NT2/D1 (cell line): ENCODE measurements around the gene BET1L.
"Not testable (repeated sequence)": the region's sequence is repeated elsewhere in the genome, so short reads cannot be mapped to it uniquely, and the experiment has no call there.

ENCODE experiments used
- DNase-seq: peaks from one replicate; pipeline ENCODE4 v3.0.0-alpha.2; 2011; ENCODE audit warnings: low read depth, low spot score
- H3K27me3 ChIP-seq: 2 replicates; pipeline ENCODE4 v1.6.0; 2011; ENCODE audit warnings: mild to moderate bottlenecking; ENCODE audit not compliant: insufficient read length, insufficient read depth
- H3K36me3 ChIP-seq: 2 replicates; pipeline ENCODE4 v1.6.1; 2011; ENCODE audit warnings: mild to moderate bottlenecking, low read length, mixed read lengths; ENCODE audit not compliant: insufficient read depth, insufficient read length
- H3K4me1 ChIP-seq: 2 replicates; pipeline ENCODE4 v1.5.1; 2011; ENCODE audit not compliant: insufficient read depth, insufficient read length
- H3K4me3 ChIP-seq: 2 replicates; pipeline ENCODE4 v1.5.1; 2011; ENCODE audit warnings: low read depth; ENCODE audit not compliant: insufficient read length
- H3K9ac ChIP-seq: 2 replicates; pipeline ENCODE4 v1.6.0; 2011; ENCODE audit warnings: low read depth; ENCODE audit not compliant: insufficient read length
- H3K9me3 ChIP-seq: 2 replicates; pipeline ENCODE4 v1.5.1; 2011; ENCODE audit warnings: mild to moderate bottlenecking, low read length; ENCODE audit not compliant: insufficient read depth
- SUZ12 ChIP-seq: IDR thresholded peaks from 2 replicates; pipeline ENCODE4 v1.6.1; 2011; ENCODE audit not compliant: insufficient read length, insufficient read depth; ENCODE audit errors: extremely low read depth
- YY1 ChIP-seq: IDR thresholded peaks from 2 replicates; pipeline ENCODE4 v1.6.1; 2011; ENCODE audit not compliant: insufficient read length, insufficient read depth
- ZNF274 ChIP-seq: IDR thresholded peaks from 2 replicates; pipeline ENCODE4 v1.6.1; 2011; ENCODE audit warnings: mild to moderate bottlenecking, low read depth, low read length

The BET1L gene

GRCh38 chr11:227824-228379 is 20.7 kb upstream of the BET1L start:
- Histone ChIP-seq H3K4me3 (no peak overlapping the region), H3K4me1 (peaks cover 1% of the 10 kb centered on the region), H3K27me3 (no peaks in the 10 kb centered on the region), H3K9ac (no peak overlapping the region), H3K36me3 (peaks cover 14% of the 10 kb centered on the region), H3K9me3 (no peaks in the 10 kb centered on the region)
- no peak for DNase-seq
- TF ChIP-seq SUZ12 (no peak), YY1 (no peak)

GRCh38 chr11:225734-226453 is 18.7 kb upstream of the BET1L start:
- Histone ChIP-seq H3K4me1 (no peaks in the 10 kb centered on the region), H3K9ac (no peak overlapping the region), H3K9me3 (no peaks in the 10 kb centered on the region), H3K36me3 (peaks cover 13% of the 10 kb centered on the region), H3K4me3 (no peak overlapping the region), H3K27me3 (no peaks in the 10 kb centered on the region)
- no peak for DNase-seq
- TF ChIP-seq YY1 (no peak), SUZ12 (no peak), ZNF274 (no peak)

- no peak for DNase-seq
These were observed 17.2 kb upstream of the BET1L start for GRCh38 chr11:224424-224823.

GRCh38 chr11:223884-224283 is 16.7 kb upstream of the BET1L start:
- H3K9ac ChIP-seq, result no peak overlapping the region
- TF ChIP-seq SUZ12 (no peak), ZNF274 (no peak), YY1 (no peak)
- no peaks in the 10 kb centered on the region for H3K4me1 ChIP-seq
- H3K4me3 ChIP-seq, result no peak overlapping the region
- peaks cover 8% of the 10 kb centered on the region for H3K36me3 ChIP-seq
- no peaks in the 10 kb centered on the region for H3K9me3 ChIP-seq
- DNase-seq, result no peak
- no peaks in the 10 kb centered on the region for H3K27me3 ChIP-seq

More at GRCh38 chr11:224424-224823, 17.2 kb upstream of the BET1L start:
- H3K36me3 ChIP-seq, result peaks cover 8% of the 10 kb centered on the region
- no peak overlapping the region for H3K9ac ChIP-seq
- no peaks in the 10 kb centered on the region for H3K9me3 ChIP-seq
- TF ChIP-seq YY1 (no peak), ZNF274 (no peak), SUZ12 (no peak)
- H3K4me1 ChIP-seq, result no peaks in the 10 kb centered on the region
- no peaks in the 10 kb centered on the region for H3K27me3 ChIP-seq
- no peak overlapping the region for H3K4me3 ChIP-seq

- Histone ChIP-seq H3K9me3 (no peaks in the 10 kb centered on the region), H3K36me3 (peaks cover 8% of the 10 kb centered on the region), H3K4me3 (no peak overlapping the region), H3K9ac (no peak overlapping the region), H3K27me3 (no peaks in the 10 kb centered on the region), H3K4me1 (no peaks in the 10 kb centered on the region)
- TF ChIP-seq SUZ12, result no peak
- no peak for TF ChIP-seq ZNF274
- TF ChIP-seq YY1, result no peak
- no peak for DNase-seq
These were observed 16.0 kb upstream of the BET1L start for GRCh38 chr11:223026-223789.

- no peak overlapping the region for H3K9ac ChIP-seq
- no peaks in the 10 kb centered on the region for H3K9me3 ChIP-seq
These were observed 15.0 kb upstream of the BET1L start for GRCh38 chr11:221998-222789.

GRCh38 chr11:221539-221938 is 14.3 kb upstream of the BET1L start:
- Histone ChIP-seq H3K36me3 (peaks cover 8% of the 10 kb centered on the region), H3K27me3 (no peaks in the 10 kb centered on the region)

More at GRCh38 chr11:221998-222789, 15.0 kb upstream of the BET1L start:
- H3K36me3 ChIP-seq, result peaks cover 8% of the 10 kb centered on the region
- no peaks in the 10 kb centered on the region for H3K27me3 ChIP-seq
- no peak for DNase-seq
- TF ChIP-seq YY1, result no peak
- no peak for TF ChIP-seq ZNF274
- TF ChIP-seq SUZ12, result no peak
- H3K4me1 ChIP-seq, result no peaks in the 10 kb centered on the region
- no peak overlapping the region for H3K4me3 ChIP-seq

GRCh38 chr11:220641-221215 is 13.5 kb upstream of the BET1L start:
- DNase-seq, H3K9me3 ChIP-seq, H3K9ac ChIP-seq, H3K4me3 ChIP-seq, H3K4me1 ChIP-seq, H3K27me3 ChIP-seq: not testable (repeated sequence)
- peaks cover 16% of the 10 kb centered on the region for H3K36me3 ChIP-seq

More at GRCh38 chr11:221539-221938, 14.3 kb upstream of the BET1L start:
- H3K4me3 ChIP-seq, result no peak overlapping the region
- no peak overlapping the region for H3K9ac ChIP-seq
- TF ChIP-seq ZNF274 (no peak), SUZ12 (no peak), YY1 (no peak)
- H3K4me1 ChIP-seq, result no peaks in the 10 kb centered on the region
- no peaks in the 10 kb centered on the region for H3K9me3 ChIP-seq
- no peak for DNase-seq
